Epithelial cell of esophagus (primary cell): ENCODE results near the gene ANKS4B.
"Not testable (repeated sequence)": the region's sequence is repeated elsewhere in the genome, so short reads cannot be mapped to it uniquely, and the experiment has no call there.

Source experiments
- DNase-seq: peaks from one replicate; pipeline ENCODE4 v3.0.0; 2010; ENCODE audit warnings: low read depth
- H3K4me3 ChIP-seq: 2 replicates; pipeline ENCODE4 v1.5.1; 2011; ENCODE audit warnings: mild to moderate bottlenecking, low read length, control low read depth
- TF ChIP-seq, protein P1 (sequence below): IDR thresholded peaks from 2 replicates; pipeline ENCODE4 v1.5.1; 2011; ENCODE audit warnings: low read depth, mild to moderate bottlenecking, low read length, control low read depth, inconsistent platforms; ENCODE audit not compliant: insufficient read depth; ENCODE audit errors: missing control alignments

ANKS4B gene

DNA sequence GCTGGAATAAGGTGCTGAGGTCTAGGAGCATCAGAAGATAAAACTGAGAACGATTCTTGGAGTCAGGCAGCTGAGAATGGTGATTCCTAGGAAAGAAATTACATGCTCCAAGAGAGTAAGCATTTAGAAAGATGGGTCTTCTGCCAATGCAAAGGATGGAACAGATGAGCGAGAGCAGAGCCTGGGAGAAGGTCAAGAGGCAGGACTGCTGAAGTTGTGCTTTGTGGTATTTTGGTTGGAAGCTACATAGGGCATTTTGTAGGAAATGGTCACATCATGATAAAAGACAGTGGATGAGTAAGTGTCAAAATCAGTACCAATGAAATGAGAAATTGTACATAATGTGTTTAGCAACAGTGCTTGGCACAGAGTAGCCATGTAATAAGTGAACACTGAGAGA is 46.0 kb downstream of the ANKS4B start:
- no peak for DNase-seq
- TF ChIP-seq, protein P1, sequence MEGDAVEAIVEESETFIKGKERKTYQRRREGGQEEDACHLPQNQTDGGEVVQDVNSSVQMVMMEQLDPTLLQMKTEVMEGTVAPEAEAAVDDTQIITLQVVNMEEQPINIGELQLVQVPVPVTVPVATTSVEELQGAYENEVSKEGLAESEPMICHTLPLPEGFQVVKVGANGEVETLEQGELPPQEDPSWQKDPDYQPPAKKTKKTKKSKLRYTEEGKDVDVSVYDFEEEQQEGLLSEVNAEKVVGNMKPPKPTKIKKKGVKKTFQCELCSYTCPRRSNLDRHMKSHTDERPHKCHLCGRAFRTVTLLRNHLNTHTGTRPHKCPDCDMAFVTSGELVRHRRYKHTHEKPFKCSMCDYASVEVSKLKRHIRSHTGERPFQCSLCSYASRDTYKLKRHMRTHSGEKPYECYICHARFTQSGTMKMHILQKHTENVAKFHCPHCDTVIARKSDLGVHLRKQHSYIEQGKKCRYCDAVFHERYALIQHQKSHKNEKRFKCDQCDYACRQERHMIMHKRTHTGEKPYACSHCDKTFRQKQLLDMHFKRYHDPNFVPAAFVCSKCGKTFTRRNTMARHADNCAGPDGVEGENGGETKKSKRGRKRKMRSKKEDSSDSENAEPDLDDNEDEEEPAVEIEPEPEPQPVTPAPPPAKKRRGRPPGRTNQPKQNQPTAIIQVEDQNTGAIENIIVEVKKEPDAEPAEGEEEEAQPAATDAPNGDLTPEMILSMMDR = no peak
- H3K4me3 ChIP-seq = no peak overlapping the region

DNA sequence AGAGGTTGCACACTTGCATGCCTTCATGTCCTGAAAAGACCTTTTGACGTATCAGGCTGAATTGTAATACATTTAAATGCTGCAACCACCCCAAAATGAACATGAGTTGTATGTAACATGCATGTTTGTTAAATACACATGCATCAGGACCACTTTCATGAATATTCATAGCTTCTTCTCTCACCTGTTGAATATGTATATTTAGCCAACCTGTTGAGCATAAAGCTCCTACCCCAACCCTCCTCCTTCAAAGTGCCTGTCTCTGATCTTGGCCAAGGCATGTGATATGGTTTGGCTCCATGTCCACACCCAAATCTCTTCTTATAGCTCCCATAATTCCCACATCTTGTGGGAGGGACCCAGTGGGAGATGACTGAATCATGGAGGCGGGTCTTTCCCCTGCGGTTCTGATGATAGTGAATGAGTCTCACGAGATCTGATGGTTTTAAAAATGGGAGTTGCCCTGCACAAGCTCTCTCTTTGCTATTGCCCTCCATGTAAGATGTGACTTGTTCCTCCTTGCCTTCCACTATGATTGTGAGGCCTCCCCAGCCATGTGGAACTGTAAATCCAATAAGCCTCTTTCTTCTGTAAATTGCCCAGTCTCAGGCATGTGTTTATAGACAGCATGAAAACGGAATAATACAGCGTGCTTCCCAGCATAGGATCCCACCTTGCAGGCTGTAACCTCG is 48.3 kb downstream of the ANKS4B start:
- DNase-seq = no peak
- TF ChIP-seq, protein P1 = no peak
- H3K4me3 ChIP-seq = no peak overlapping the region

DNA sequence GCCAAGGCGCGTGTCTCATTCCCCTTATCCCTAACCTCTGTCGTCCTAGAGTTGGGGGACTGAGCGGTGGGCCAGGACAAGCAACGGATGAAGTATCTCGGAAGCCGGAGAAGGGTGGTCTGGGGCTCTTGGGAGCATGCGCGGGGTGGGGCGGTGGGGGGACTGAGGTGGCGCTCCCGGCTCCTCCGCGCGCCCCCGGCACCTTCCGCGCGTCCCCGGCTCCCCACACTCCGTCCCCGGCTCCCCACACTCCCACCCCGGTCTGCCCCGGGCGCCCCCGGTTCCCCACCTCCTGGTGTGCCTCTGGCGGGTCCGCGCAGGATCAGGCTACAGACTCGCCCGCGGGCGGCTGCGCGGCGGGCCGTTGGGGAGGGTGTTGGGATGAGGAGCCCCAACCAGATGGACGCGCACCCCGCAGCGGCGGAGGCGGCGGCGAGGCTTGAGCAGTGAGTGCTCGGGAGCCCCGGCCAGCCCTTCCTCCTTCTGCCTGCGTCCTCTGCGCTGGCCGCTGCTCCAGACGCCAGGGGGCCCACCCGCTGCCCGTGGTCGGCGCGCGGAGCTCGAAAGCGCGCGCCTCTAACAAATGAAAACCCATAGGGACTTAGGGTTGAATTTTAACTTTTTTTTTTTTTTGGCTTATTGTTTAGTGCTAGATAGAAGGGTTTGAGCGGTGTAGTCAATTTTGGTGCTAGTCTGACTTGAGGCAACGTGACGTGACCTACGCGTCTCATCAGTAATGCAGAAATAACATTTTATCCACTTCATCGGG is 50.2 kb downstream of the ANKS4B start:
- peak; percentile 40 for DNase-seq
- TF ChIP-seq, protein P1 = peak; percentile 8
- H3K4me3 ChIP-seq = peak overlapping the region; percentile 7

DNA sequence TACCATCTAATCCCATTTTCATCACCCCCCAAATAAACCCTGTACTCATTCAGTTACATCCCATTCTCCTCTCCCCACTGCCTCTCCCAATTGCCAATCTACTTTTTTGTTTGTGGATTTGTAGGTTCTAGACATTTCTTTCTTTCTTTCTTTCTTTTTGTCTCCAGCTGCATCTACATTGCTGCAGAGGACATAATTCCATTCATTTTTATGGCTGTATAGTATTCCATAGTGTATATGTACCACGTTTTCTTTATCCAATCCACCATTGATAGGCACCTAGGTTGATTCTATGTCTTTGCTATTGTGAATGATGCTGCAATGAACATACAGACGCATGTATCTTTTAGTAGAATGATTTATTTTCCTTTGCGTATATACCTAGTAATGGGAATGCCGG is 50.9 kb downstream of the ANKS4B start:
- no peak for DNase-seq

DNA sequence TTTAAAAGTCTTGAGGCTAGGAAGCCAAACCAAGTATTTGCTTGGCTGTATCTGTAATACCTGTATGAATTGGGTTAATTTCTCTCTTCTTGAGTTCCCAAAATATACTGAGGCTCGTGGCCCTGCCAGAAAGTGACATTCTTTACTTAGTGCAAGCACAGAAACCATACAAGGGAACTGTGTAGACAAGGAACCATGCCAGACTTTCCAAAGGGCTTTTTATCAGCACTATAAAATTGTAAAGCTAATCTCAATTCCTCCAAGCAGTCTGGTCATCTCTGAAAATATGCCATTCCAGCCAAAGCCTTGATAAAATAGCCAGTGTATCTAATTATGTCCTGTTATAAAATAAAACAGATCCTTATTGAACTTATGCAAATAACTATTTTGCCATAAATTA is 51.8 kb downstream of the ANKS4B start:
- TF ChIP-seq, protein P1 = no peak
- DNase-seq = no peak
- no peak overlapping the region for H3K4me3 ChIP-seq

More for the DNA sequence above, 50.9 kb downstream of the ANKS4B start:
- TF ChIP-seq, protein P1 = no peak
- no peak overlapping the region for H3K4me3 ChIP-seq

DNA sequence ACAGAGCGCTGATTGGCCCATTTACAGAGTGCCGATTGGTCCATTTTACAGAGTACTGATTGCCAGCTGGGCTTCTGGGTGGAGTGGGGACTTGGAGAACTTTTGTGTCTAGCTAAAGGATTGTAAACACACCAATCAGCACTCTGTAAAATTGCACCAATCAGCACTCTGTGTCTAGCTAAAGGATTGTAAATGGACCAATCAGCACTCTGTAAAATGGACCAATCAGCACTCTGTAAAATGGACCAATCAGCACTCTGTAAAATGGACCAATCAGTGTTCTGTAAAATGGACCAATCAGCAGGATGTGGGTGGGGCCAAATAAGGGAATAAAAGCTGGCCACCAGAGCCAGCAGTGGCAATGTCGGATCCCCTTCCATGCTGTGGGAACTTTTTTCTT is 56.3 kb downstream of the ANKS4B start:
- DNase-seq = not testable (repeated sequence)

DNA sequence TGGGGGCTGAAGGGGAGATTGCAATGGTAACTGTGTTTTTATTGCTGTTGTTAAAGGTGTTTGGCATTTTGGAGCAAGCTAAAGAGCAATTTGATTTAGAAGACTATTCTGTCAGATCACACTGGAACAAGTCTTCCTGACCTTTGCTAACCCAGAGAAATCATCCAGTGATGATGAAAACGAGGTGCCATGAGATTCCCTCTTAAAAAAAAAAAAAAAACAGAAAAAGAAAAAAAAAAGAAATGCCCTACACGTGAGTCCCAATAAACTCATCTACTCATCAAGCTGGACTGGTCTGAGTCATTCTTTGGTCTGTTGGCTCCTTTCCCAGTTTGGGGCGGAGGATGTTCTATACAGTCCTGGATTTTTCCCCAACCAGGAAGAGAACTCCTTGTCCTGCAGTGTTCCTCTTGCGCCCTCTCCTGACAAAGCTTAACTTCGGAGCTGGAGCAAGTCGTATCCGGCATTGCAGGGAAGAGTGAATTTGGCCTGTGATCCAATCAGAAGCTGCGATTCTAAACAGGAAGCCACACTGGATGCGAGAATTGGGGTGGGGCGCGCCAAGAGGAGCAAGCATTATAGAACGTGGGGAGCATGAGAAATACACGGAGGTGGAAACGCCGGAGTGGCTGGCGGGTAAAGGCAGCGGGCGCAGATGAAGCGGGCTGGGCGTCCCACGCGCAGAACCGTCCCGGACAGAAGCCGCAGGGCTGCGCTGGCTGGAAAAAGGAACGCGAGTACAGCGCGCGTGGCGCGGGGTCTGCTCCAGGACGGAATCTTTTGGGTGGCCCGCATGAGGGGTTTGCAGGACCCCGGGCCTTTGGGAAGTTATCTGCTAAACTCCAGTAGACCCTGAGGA is 67.0 kb downstream of the ANKS4B start:
- TF ChIP-seq, protein P1 = peak; percentile 97
- peak overlapping the region; percentile 78 for H3K4me3 ChIP-seq
- peak; percentile 100 for DNase-seq

More for the DNA sequence above, 56.3 kb downstream of the ANKS4B start:
- not testable (repeated sequence) for H3K4me3 ChIP-seq
